Measurements from ENCODE around the gene GFRAL.

The GFRAL gene

GRCh38 chr6:55437141-55437540 is 109.9 kb downstream of the GFRAL start:
- no peak for DNase-seq

GRCh38 chr6:55438203-55438602 is 110.9 kb downstream of the GFRAL start:
- DNase-seq, result no peak

- DNase-seq, result no peak
Measured at GRCh38 chr6:55443238-55444134, 116.2 kb downstream of the GFRAL start.

- DNase-seq, result peak; percentile 3 to 27 (median 13)
Measured at GRCh38 chr6:55445648-55446204, 118.5 kb downstream of the GFRAL start.

GRCh38 chr6:55447891-55448290 is 120.6 kb downstream of the GFRAL start:
- no peak for DNase-seq

GRCh38 chr6:55448451-55448850 is 121.2 kb downstream of the GFRAL start:
- no peak for DNase-seq

- DNase-seq, result no peak
Measured at GRCh38 chr6:55449225-55449624, 122.0 kb downstream of the GFRAL start.

GRCh38 chr6:55450005-55450404 is 122.7 kb downstream of the GFRAL start:
- DNase-seq, result no peak
